GM12878 (cell line): ENCODE results near the gene NAALADL2.

Experiments used
- HDAC6 ChIP-seq: fragments of 200-600 bp; sonication (generic); IDR thresholded peaks from one replicate; pipeline ENCODE4 v1.8.0; 2017; ENCODE audit warnings: antibody characterized with exemption; ENCODE audit not compliant: unreplicated experiment
- TF ChIP-seq, protein P1 (sequence below): fragments of 450-650 bp; IDR thresholded peaks from 2 replicates; pipeline ENCODE4 v1.6.1; 2014; ENCODE audit warnings: mild to moderate bottlenecking

DNA sequence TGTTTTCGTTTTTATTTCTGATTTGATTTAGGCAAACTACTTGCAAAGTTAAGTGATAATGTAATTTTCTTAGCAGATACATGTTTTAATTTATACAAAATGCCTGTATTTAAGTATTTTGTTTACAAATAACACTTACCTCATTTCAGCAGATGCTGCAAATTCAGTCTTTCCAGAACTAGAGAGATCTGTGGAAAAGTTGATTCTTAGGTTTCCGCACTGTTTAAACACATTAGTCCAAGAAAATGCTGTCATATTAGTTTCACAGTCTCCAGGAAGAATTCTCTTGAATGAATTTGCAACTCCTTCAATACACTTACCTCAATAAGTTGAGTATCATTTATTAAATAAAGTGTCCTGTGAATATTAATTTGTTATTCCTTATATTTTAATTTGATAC lies 383.1 kb downstream of the NAALADL2 start:
- TF ChIP-seq HDAC6: no peak
- TF ChIP-seq, protein P1, sequence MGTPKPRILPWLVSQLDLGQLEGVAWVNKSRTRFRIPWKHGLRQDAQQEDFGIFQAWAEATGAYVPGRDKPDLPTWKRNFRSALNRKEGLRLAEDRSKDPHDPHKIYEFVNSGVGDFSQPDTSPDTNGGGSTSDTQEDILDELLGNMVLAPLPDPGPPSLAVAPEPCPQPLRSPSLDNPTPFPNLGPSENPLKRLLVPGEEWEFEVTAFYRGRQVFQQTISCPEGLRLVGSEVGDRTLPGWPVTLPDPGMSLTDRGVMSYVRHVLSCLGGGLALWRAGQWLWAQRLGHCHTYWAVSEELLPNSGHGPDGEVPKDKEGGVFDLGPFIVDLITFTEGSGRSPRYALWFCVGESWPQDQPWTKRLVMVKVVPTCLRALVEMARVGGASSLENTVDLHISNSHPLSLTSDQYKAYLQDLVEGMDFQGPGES: no peak
